Heart left ventricle (tissue), 13 donors: ENCODE measurements around the gene ANKRD30A.

Source experiments
- POLR2A ChIP-seq, 2 donors: fragments of 450-650 bp; IDR thresholded peaks; one replicate each; pipeline ENCODE4 v1.6.1; 2017; ENCODE audit warnings: antibody characterized with exemption in 2 of 2, mild to moderate bottlenecking in 2 of 2, moderate library complexity in 2 of 2
- TF ChIP-seq, protein P1 (sequence below), 12 donors: fragments of 200-600 bp; sonication (generic) in 4 of 12; IDR thresholded peaks; one replicate each; pipeline versions ENCODE4 v1.5.0 to v1.8.0; 2018 to 2022; ENCODE audit warnings: antibody characterized with exemption in 12 of 12, mild to moderate bottlenecking in 5 of 12
- donor health status: ischemic (EF 13 %, LVEDD 7.1; RV severe dilation, severe dysfunction).
- donor health status: DM: no; HTN: yes; CAD: no.
- donor health status: DM: no; HTN: no; CAD: no.
- donor health status: ischemic (EF 25% LVEDD 6.9; RV normal size, moderate dysfunction).
- donor health status: ischemic (EF 25% LVEDD 5.7; RV mildly dilated, moderate dysfunction).
- donor health status: ischemic (EF 35%, LVEDD 5.7; RV mildly dilated, moderate dysfunction).
- donor health status: nonischemic (EF 11% LVEDD 7.7; RV severe dilation, severe dysfunction).
- donor health status: DM: yes; HTN: yes; CAD: no.
- donor health status: PGD.
- donor health status: ischemic (EF 29% LVEDD 5.4; RV normal size, mild dysfunction).
- donor health status: nonischemic (EF 23%, LVEDD 6.1; RV moderate dilation, normal function).

DNA sequence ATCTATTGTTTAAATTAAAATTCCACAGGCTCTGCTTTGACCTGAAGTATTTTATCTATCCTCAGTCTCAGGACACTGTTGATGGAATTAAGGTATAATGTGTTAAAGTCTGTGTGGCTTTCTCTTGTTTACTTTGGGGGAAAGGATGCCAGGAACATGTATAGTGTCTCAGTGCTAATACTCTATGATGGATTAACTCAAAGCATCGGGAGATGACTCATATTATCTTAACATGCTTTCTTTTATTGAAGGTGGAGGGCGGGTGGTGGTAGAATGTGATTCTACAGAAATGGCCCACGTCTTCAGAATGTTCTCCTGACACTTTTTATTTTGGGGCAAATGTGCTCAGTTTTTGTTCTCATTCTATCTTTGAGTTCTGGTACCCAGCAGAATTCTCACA is 189.0 kb downstream of the ANKRD30A start:
- TF ChIP-seq, protein P1, sequence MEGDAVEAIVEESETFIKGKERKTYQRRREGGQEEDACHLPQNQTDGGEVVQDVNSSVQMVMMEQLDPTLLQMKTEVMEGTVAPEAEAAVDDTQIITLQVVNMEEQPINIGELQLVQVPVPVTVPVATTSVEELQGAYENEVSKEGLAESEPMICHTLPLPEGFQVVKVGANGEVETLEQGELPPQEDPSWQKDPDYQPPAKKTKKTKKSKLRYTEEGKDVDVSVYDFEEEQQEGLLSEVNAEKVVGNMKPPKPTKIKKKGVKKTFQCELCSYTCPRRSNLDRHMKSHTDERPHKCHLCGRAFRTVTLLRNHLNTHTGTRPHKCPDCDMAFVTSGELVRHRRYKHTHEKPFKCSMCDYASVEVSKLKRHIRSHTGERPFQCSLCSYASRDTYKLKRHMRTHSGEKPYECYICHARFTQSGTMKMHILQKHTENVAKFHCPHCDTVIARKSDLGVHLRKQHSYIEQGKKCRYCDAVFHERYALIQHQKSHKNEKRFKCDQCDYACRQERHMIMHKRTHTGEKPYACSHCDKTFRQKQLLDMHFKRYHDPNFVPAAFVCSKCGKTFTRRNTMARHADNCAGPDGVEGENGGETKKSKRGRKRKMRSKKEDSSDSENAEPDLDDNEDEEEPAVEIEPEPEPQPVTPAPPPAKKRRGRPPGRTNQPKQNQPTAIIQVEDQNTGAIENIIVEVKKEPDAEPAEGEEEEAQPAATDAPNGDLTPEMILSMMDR (IDR thresholded peaks at IDR 0.05): no peak
- TF ChIP-seq POLR2A (IDR thresholded peaks at IDR 0.05): no peak
